Glutamatergic neuron (in vitro differentiated cells): Measurements from ENCODE around the gene EDC4. TPM values are rescaled to one million over a fixed set of nuclear protein-coding genes. Genes with fewer than 3 reads are reported as not detected.
A peak's percentile ranks its signal among the peaks of the same experiment; 100 is the strongest.

Experiments
- DNase-seq: peaks from one replicate; pipeline ENCODE4 v3.0.0; 2022
- H3K27ac Mint-ChIP-seq: one replicate; pipeline ENCODE4 v1.8.0; 2020; ENCODE audit warnings: mild to moderate bottlenecking, mixed read lengths, inconsistent platforms; ENCODE audit not compliant: unreplicated experiment
- H3K27me3 Mint-ChIP-seq: one replicate; pipeline ENCODE4 v1.8.0; 2020; ENCODE audit warnings: mild to moderate bottlenecking, moderate library complexity, mixed read lengths, inconsistent platforms; ENCODE audit not compliant: unreplicated experiment
- H3K36me3 Mint-ChIP-seq: one replicate; pipeline ENCODE4 v1.8.0; 2020; ENCODE audit warnings: mild to moderate bottlenecking, mixed read lengths, inconsistent platforms; ENCODE audit not compliant: unreplicated experiment
- H3K4me1 Mint-ChIP-seq: one replicate; pipeline ENCODE4 v1.8.0; 2020; ENCODE audit warnings: mild to moderate bottlenecking, low read depth, mixed read lengths, inconsistent platforms; ENCODE audit not compliant: unreplicated experiment
- H3K4me3 Mint-ChIP-seq: one replicate; pipeline ENCODE4 v1.8.0; 2020; ENCODE audit warnings: mild to moderate bottlenecking, mixed read lengths, inconsistent platforms; ENCODE audit not compliant: unreplicated experiment
- H3K9me3 Mint-ChIP-seq: one replicate; pipeline ENCODE4 v1.8.0; 2020; ENCODE audit warnings: mild to moderate bottlenecking, moderate library complexity, mixed read lengths, inconsistent platforms; ENCODE audit not compliant: unreplicated experiment
- CTCF ChIP-seq: fragments of 200-600 bp; sonication (generic); IDR thresholded peaks from one replicate; pipeline ENCODE4 v1.5.0; 2021; ENCODE audit not compliant: partially characterized antibody, unreplicated experiment
- total RNA-seq: library from RNA; stranded (reverse); fragmentation: NEBNext Ultra II Directional; extraction: Animal tissue kit (Norgen Biotek cat#: 25700); gene quantifications from one replicate; pipeline ENCODE4 v1.2.1, GENCODE V29; 2021; ENCODE audit not compliant: unreplicated experiment

The EDC4 gene
- total RNA-seq, 1 donor from 2014 or later = 142 TPM

DNA sequence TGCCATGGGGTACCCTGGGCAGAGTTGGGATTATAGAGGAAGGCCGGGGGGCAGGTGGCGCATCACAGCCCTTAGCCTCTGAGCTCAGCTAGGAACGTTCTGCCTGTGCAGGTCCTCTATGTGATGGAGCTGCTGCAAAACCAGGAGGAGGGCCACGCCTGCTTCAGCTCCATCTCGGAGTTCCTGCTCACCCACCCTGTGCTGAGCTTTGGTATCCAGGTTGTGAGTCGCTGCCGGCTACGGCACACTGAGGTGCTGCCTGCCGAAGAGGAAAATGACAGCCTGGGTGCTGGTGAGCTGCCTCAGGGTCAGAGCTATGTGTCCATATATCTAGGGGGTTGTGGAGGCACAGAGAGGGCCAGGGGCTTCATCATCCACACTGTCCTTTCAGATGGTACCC is 6.0 kb downstream of the EDC4 start:
- H3K36me3 Mint-ChIP-seq = no peaks in the 10 kb centered on the region
- H3K27ac Mint-ChIP-seq = no peak overlapping the region
- H3K4me3 Mint-ChIP-seq = no peak overlapping the region
- peaks cover 12% of the 10 kb centered on the region for H3K9me3 Mint-ChIP-seq
- peaks cover 15% of the 10 kb centered on the region for H3K4me1 Mint-ChIP-seq
- peaks cover 6% of the 10 kb centered on the region for H3K27me3 Mint-ChIP-seq
- DNase-seq = no peak
- no peak for TF ChIP-seq CTCF

GRCh38 chr16:67879462-67879861 is 6.6 kb downstream of the EDC4 start:
- Mint-ChIP-seq H3K9me3 (peaks cover 12% of the 10 kb centered on the region), H3K4me3 (no peak overlapping the region), H3K36me3 (no peaks in the 10 kb centered on the region), H3K4me1 (peaks cover 13% of the 10 kb centered on the region), H3K27ac (no peak overlapping the region), H3K27me3 (peaks cover 7% of the 10 kb centered on the region)
- no peak for DNase-seq
- no peak for TF ChIP-seq CTCF

GRCh38 chr16:67879936-67880335 is 7.1 kb downstream of the EDC4 start:
- H3K4me3 Mint-ChIP-seq = no peak overlapping the region
- no peak for DNase-seq
- TF ChIP-seq CTCF = no peak
- peaks cover 8% of the 10 kb centered on the region for H3K27me3 Mint-ChIP-seq
- H3K9me3 Mint-ChIP-seq = peaks cover 12% of the 10 kb centered on the region
- H3K4me1 Mint-ChIP-seq = peaks cover 11% of the 10 kb centered on the region
- no peaks in the 10 kb centered on the region for H3K36me3 Mint-ChIP-seq
- H3K27ac Mint-ChIP-seq = no peak overlapping the region

- H3K27ac Mint-ChIP-seq = no peak overlapping the region
- H3K4me3 Mint-ChIP-seq = no peak overlapping the region
- no peaks in the 10 kb centered on the region for H3K36me3 Mint-ChIP-seq
- peaks cover 8% of the 10 kb centered on the region for H3K27me3 Mint-ChIP-seq
- peaks cover 8% of the 10 kb centered on the region for H3K9me3 Mint-ChIP-seq
- TF ChIP-seq CTCF = no peak
- no peak for DNase-seq
- H3K4me1 Mint-ChIP-seq = peaks cover 7% of the 10 kb centered on the region
Observed at GRCh38 chr16:67880584-67880983, 7.7 kb downstream of the EDC4 start.

- no peak for TF ChIP-seq CTCF
- Mint-ChIP-seq H3K4me1 (peaks cover 7% of the 10 kb centered on the region), H3K4me3 (no peak overlapping the region), H3K27ac (peak overlapping the region; percentile 28), H3K27me3 (peaks cover 8% of the 10 kb centered on the region), H3K9me3 (peaks cover 8% of the 10 kb centered on the region), H3K36me3 (no peaks in the 10 kb centered on the region)
- no peak for DNase-seq
Observed at GRCh38 chr16:67881621-67882161, 8.8 kb downstream of the EDC4 start.
